Caco-2 (cell line): Measurements from ENCODE around the gene PRDM5. TPM values are rescaled to one million over a fixed set of nuclear protein-coding genes. Genes with fewer than 3 reads are reported as not detected.

Experiments used
- BruUV-seq: library from RNA; stranded (reverse); fragments of 400-500 nt; replicated peaks from 2 replicates; lab custom pipeline; 2021; lab: Mats Ljungman, UMichigan
- CTCF ChIA-PET: fragments of 300-600 bp; sonication (Branson Sonifier 250); formaldehyde crosslinking; loops from one replicate; lab custom pipeline; 2022; ENCODE audit warnings: antibody characterized with exemption; lab: Charles Lee
- POLR2A ChIA-PET: fragments of 300-600 bp; sonication (Branson Sonifier 250); formaldehyde crosslinking; loops from one replicate; lab custom pipeline; 2022; ENCODE audit warnings: antibody characterized with exemption; lab: Charles Lee
- DNase-seq, 2 experiments: peaks; one replicate each; pipeline versions ENCODE4 v3.0.0 to v3.0.0-alpha.2; 2020 to 2022
- H3K27me3 ChIP-seq: replicated peaks from 2 replicates; pipeline ENCODE4 v1.6.0; 2011; ENCODE audit warnings: low read length; ENCODE audit not compliant: control insufficient read depth, insufficient read depth
- H3K36me3 ChIP-seq: 2 replicates; pipeline ENCODE4 v1.5.1; 2011; ENCODE audit warnings: low read length; ENCODE audit not compliant: control insufficient read depth, insufficient read depth
- H3K4me1 ChIP-seq: fragments of 250-450 bp; sonication (Bioruptor Pico); 2 replicates; pipeline ENCODE4 v1.5.1; 2020; ENCODE audit warnings: mild to moderate bottlenecking
- H3K4me3 ChIP-seq: 2 replicates; pipeline ENCODE4 v1.5.1; 2011; ENCODE audit warnings: low read depth, mild to moderate bottlenecking, control low read depth, low read length
- H3K9me3 ChIP-seq: fragments of 250-450 bp; sonication (Bioruptor Pico); 2 replicates; pipeline ENCODE4 v1.5.1; 2020; ENCODE audit warnings: mild to moderate bottlenecking, moderate library complexity
- H3K27ac Mint-ChIP-seq: one replicate; pipeline ENCODE4 v1.8.0; 2022; ENCODE audit warnings: mixed read lengths; ENCODE audit not compliant: unreplicated experiment
- H3K27me3 Mint-ChIP-seq: one replicate; pipeline ENCODE4 v1.8.0; 2022; ENCODE audit warnings: mixed read lengths; ENCODE audit not compliant: insufficient read depth, unreplicated experiment
- H3K36me3 Mint-ChIP-seq: one replicate; pipeline ENCODE4 v1.8.0; 2022; ENCODE audit warnings: mild to moderate bottlenecking, mixed read lengths; ENCODE audit not compliant: insufficient read depth, unreplicated experiment
- H3K4me1 Mint-ChIP-seq: one replicate; pipeline ENCODE4 v1.8.0; 2022; ENCODE audit warnings: low read depth, mixed read lengths; ENCODE audit not compliant: unreplicated experiment
- H3K4me3 Mint-ChIP-seq: one replicate; pipeline ENCODE4 v1.8.0; 2022; ENCODE audit warnings: mild to moderate bottlenecking, moderate library complexity, mixed read lengths; ENCODE audit not compliant: unreplicated experiment
- H3K9me3 Mint-ChIP-seq: one replicate; pipeline ENCODE4 v1.8.0; 2022; ENCODE audit warnings: mixed read lengths; ENCODE audit not compliant: unreplicated experiment
- intact Hi-C: fragments of 100-400 bp; cut with micrococcal nuclease; formaldehyde crosslinking; loops from one replicate; pipeline ENCODE4 v1.10.0; 2022; ENCODE audit not compliant: unreplicated experiment
- total RNA-seq: library from RNA; stranded (reverse); gene quantifications from 2 replicates; pipeline ENCODE4 v1.2.3, GENCODE V29; 2022
- TF ChIP-seq, protein P1 (sequence below), 2 experiments: fragments of 200-600 bp in 1 of 2; IDR thresholded peaks; 1 replicate in 1 of 2; 2 replicates in 1 of 2; pipeline versions ENCODE4 v1.5.1 to v1.8.0; 2011 to 2022; ENCODE audit warnings: antibody characterized with exemption in 1 of 2, control low read depth in 1 of 2, inconsistent platforms in 1 of 2, low read depth in 1 of 2, low read length in 1 of 2, mild to moderate bottlenecking in 1 of 2, moderate library complexity in 1 of 2; ENCODE audit not compliant: insufficient read depth in 1 of 2, severe bottlenecking in 1 of 2, unreplicated experiment in 1 of 2

Gene PRDM5
- total RNA-seq, 1 experiment from 2014 or later: 14.3 TPM

- H3K27ac Mint-ChIP-seq: no peak overlapping the region
- H3K27me3 Mint-ChIP-seq: no peaks in the 10 kb centered on the region
- ChIA-PET POLR2A (interaction anchor here (0.6 kb wide), 1 partner anchor 28 kb away, joined by 4 read pairs; no protein-coding TSS in a partner anchor), CTCF (interaction anchor here (0.6 to 1.0 kb wide), 6 partner anchors 24 to 784 kb away, joined by 3 to 4 read pairs (median 3); no protein-coding TSS in a partner anchor)
- no peak overlapping the region for H3K4me3 Mint-ChIP-seq
- H3K9me3 Mint-ChIP-seq: no peaks in the 10 kb centered on the region
- TF ChIP-seq, protein P1, sequence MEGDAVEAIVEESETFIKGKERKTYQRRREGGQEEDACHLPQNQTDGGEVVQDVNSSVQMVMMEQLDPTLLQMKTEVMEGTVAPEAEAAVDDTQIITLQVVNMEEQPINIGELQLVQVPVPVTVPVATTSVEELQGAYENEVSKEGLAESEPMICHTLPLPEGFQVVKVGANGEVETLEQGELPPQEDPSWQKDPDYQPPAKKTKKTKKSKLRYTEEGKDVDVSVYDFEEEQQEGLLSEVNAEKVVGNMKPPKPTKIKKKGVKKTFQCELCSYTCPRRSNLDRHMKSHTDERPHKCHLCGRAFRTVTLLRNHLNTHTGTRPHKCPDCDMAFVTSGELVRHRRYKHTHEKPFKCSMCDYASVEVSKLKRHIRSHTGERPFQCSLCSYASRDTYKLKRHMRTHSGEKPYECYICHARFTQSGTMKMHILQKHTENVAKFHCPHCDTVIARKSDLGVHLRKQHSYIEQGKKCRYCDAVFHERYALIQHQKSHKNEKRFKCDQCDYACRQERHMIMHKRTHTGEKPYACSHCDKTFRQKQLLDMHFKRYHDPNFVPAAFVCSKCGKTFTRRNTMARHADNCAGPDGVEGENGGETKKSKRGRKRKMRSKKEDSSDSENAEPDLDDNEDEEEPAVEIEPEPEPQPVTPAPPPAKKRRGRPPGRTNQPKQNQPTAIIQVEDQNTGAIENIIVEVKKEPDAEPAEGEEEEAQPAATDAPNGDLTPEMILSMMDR (IDR thresholded peaks at IDR 0.05; ENCODE audit: insufficient read depth in 1 of 2, low read depth in 1 of 2, low read length in 1 of 2, severe bottlenecking in 1 of 2, unreplicated experiment in 1 of 2): no peak
- peaks cover 6% of the 10 kb centered on the region for H3K36me3 Mint-ChIP-seq
- no peaks in the 10 kb centered on the region for H3K9me3 ChIP-seq
- no peaks in the 10 kb centered on the region for H3K36me3 ChIP-seq
- H3K4me1 Mint-ChIP-seq: peaks cover 13% of the 10 kb centered on the region
- BruUV-seq: no TSS peak
- intact Hi-C loops: no loop called here
- H3K4me3 ChIP-seq: no peak overlapping the region
- H3K4me1 ChIP-seq: peaks cover 5% of the 10 kb centered on the region; the same call in 1 of the 2 replicates
- no peaks in the 10 kb centered on the region for H3K27me3 ChIP-seq
- peak in 1 of 2 experiments; percentile 3 for DNase-seq
These were observed 52.8 kb downstream of the PRDM5 start for GRCh38 chr4:120869613-120870278.

- Mint-ChIP-seq H3K4me1 (peaks cover 13% of the 10 kb centered on the region), H3K36me3 (no peaks in the 10 kb centered on the region), H3K4me3 (no peak overlapping the region), H3K27me3 (no peaks in the 10 kb centered on the region), H3K9me3 (no peaks in the 10 kb centered on the region), H3K27ac (no peak overlapping the region)
- POLR2A ChIA-PET: no interaction called here
- no peaks in the 10 kb centered on the region for H3K9me3 ChIP-seq
- intact Hi-C loops: no loop called here
- no TSS peak for BruUV-seq
- H3K4me1 ChIP-seq: peaks cover 5% of the 10 kb centered on the region; the same call in 1 of the 2 replicates
- H3K36me3 ChIP-seq: no peaks in the 10 kb centered on the region
- no peaks in the 10 kb centered on the region for H3K27me3 ChIP-seq
- TF ChIP-seq, protein P1 (IDR thresholded peaks at IDR 0.05; ENCODE audit: insufficient read depth in 1 of 2, low read depth in 1 of 2, low read length in 1 of 2, severe bottlenecking in 1 of 2, unreplicated experiment in 1 of 2): no peak
- DNase-seq: no peak
- no peak overlapping the region for H3K4me3 ChIP-seq
- CTCF ChIA-PET: no interaction called here
These were observed 55.0 kb downstream of the PRDM5 start for GRCh38 chr4:120867506-120867905.

DNA sequence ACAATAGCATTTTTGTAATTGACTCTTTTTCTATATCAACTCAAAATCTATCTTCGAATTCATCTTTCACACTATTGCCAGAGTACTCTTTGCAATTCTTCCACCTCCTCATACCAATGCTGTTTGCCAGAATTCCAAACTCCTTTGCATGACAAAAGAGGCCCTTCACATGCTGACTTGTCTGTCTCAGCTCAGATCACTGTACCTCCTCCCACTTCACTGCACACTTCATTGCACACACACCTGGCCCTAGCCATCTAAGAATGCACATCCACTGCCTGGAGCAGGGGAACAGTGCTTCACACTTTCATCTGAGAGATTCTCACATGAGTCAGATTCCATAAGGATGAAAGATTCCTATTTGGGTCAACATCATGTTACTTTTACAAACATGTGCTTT is 56.5 kb downstream of the PRDM5 start:
- no peaks in the 10 kb centered on the region for H3K36me3 ChIP-seq
- TF ChIP-seq, protein P1 (IDR thresholded peaks at IDR 0.05; ENCODE audit: insufficient read depth in 1 of 2, low read depth in 1 of 2, low read length in 1 of 2, severe bottlenecking in 1 of 2, unreplicated experiment in 1 of 2): no peak
- Mint-ChIP-seq H3K4me1 (peaks cover 13% of the 10 kb centered on the region), H3K9me3 (no peaks in the 10 kb centered on the region), H3K27me3 (no peaks in the 10 kb centered on the region), H3K36me3 (no peaks in the 10 kb centered on the region), H3K4me3 (no peak overlapping the region), H3K27ac (no peak overlapping the region)
- peaks cover 5% of the 10 kb centered on the region; the same call in 1 of the 2 replicates for H3K4me1 ChIP-seq
- ChIA-PET CTCF (no interaction called here), POLR2A (no interaction called here)
- no TSS peak for BruUV-seq
- no peaks in the 10 kb centered on the region for H3K27me3 ChIP-seq
- intact Hi-C loops: no loop called here
- H3K4me3 ChIP-seq: no peak overlapping the region
- DNase-seq: no peak
- no peaks in the 10 kb centered on the region for H3K9me3 ChIP-seq
